SU-DHL-6 (cell line): ENCODE results near the gene B4GALNT3.

Experiments
- H2AFZ ChIP-seq: fragments of 200-600 bp; sonication (generic); 2 replicates; pipeline ENCODE4 v1.6.1; 2014; ENCODE audit warnings: low read depth, mild to moderate bottlenecking, moderate library complexity, mixed read lengths, antibody characterized with exemption, low read length; ENCODE audit not compliant: severe bottlenecking
- H3F3A ChIP-seq: fragments of 200-600 bp; shearing (Covaris generic); 2 replicates; pipeline ENCODE4 v1.6.0; 2016; ENCODE audit warnings: antibody characterized with exemption, mild to moderate bottlenecking; ENCODE audit not compliant: insufficient read depth
- H3K27ac ChIP-seq: fragments of 200-600 bp; sonication (generic); 2 replicates; pipeline ENCODE4 v1.5.1; 2016; ENCODE audit warnings: low read depth, mild to moderate bottlenecking, low read length, moderate library complexity, mixed read lengths
- H3K27me3 ChIP-seq: fragments of 200-600 bp; sonication (generic), shearing (Covaris generic); 2 replicates; pipeline ENCODE4 v1.6.0; 2014; ENCODE audit warnings: mild to moderate bottlenecking, low read length
- H3K36me3 ChIP-seq: fragments of 200-600 bp; sonication (generic); 2 replicates; pipeline ENCODE4 v1.6.1; 2014; ENCODE audit warnings: mild to moderate bottlenecking, low read length, mixed read lengths
- H3K4me2 ChIP-seq: fragments of 300-600, 200-600 bp; shearing (Covaris generic), sonication (generic); 2 replicates; pipeline ENCODE4 v1.6.0; 2014; ENCODE audit warnings: low read length, low read depth, mild to moderate bottlenecking; ENCODE audit not compliant: poor library complexity, severe bottlenecking
- H3K4me3 ChIP-seq: fragments of 200-600 bp; sonication (generic); 2 replicates; pipeline ENCODE4 v1.5.1; 2014; ENCODE audit warnings: antibody characterized with exemption, low read length, mild to moderate bottlenecking, mixed read lengths; ENCODE audit not compliant: insufficient read depth, poor library complexity, severe bottlenecking
- H3K79me2 ChIP-seq: fragments of 200-600 bp; sonication (generic); 2 replicates; pipeline ENCODE4 v1.6.1; 2014; ENCODE audit warnings: mild to moderate bottlenecking, low read length, moderate library complexity; ENCODE audit not compliant: insufficient read depth
- H3K9ac ChIP-seq: fragments of 200-600 bp; sonication (generic); 2 replicates; pipeline ENCODE4 v1.7.0; 2014; ENCODE audit warnings: mild to moderate bottlenecking, low read length
- H3K9me2 ChIP-seq: fragments of 200-600 bp; sonication (generic); replicated peaks from 2 replicates; pipeline ENCODE4 v1.6.1; 2014; ENCODE audit warnings: low read length; ENCODE audit not compliant: insufficient read depth
- H3K9me3 ChIP-seq: fragments of 200-600 bp; sonication (generic); 2 replicates; pipeline ENCODE4 v1.6.1; 2014; ENCODE audit warnings: low read length, mixed read lengths; ENCODE audit not compliant: insufficient read depth
- H4K20me1 ChIP-seq: fragments of 200-600 bp; sonication (generic); 2 replicates; pipeline ENCODE4 v1.6.1; 2014; ENCODE audit warnings: low read depth, mild to moderate bottlenecking, antibody characterized with exemption, low read length, moderate library complexity, mixed read lengths
- CTCF ChIP-seq: fragments of 200-600 bp; sonication (generic); IDR thresholded peaks from one replicate; pipeline ENCODE4 v1.5.1; 2017; ENCODE audit warnings: antibody characterized with exemption, mild to moderate bottlenecking, low read length, moderate library complexity; ENCODE audit not compliant: insufficient read depth, poor library complexity, severe bottlenecking
- EZH2phosphoT487 ChIP-seq: fragments of 200-600 bp; sonication (generic), shearing (Covaris generic); conservative IDR thresholded peaks from 2 replicates; pipeline ENCODE4 v1.6.1; 2018; ENCODE audit warnings: mild to moderate bottlenecking, antibody characterized with exemption, low read length, moderate library complexity, mixed read lengths

Gene B4GALNT3

GRCh38 chr12:533718-534117 lies 74.0 kb downstream of the B4GALNT3 start:
- Histone ChIP-seq H3K4me2 (no peak overlapping the region), H3K9me2 (no peaks in the 10 kb centered on the region), H2AFZ (no peak overlapping the region), H3K27me3 (no peaks in the 10 kb centered on the region), H3K27ac (no peak overlapping the region), H3F3A (no peaks in the 10 kb centered on the region), H3K36me3 (no peaks in the 10 kb centered on the region), H3K9ac (no peak overlapping the region), H4K20me1 (no peaks in the 10 kb centered on the region), H3K9me3 (peaks cover 16% of the 10 kb centered on the region), H3K79me2 (no peaks in the 10 kb centered on the region), H3K4me3 (no peak overlapping the region)
- TF ChIP-seq EZH2phosphoT487 = no peak
- TF ChIP-seq CTCF = no peak

- no peak overlapping the region for H2AFZ ChIP-seq
These were observed 74.5 kb downstream of the B4GALNT3 start for GRCh38 chr12:534216-534615.

GRCh38 chr12:535396-535795 lies 75.7 kb downstream of the B4GALNT3 start:
- no peak overlapping the region for H3K4me2 ChIP-seq
- H3K9me3 ChIP-seq = peaks cover 6% of the 10 kb centered on the region
- no peaks in the 10 kb centered on the region for H4K20me1 ChIP-seq
- no peak overlapping the region for H3K4me3 ChIP-seq
- H3K9ac ChIP-seq = no peak overlapping the region
- H3K27ac ChIP-seq = no peak overlapping the region
- no peaks in the 10 kb centered on the region for H3K79me2 ChIP-seq
- no peak for TF ChIP-seq CTCF
- no peaks in the 10 kb centered on the region for H3F3A ChIP-seq
- H3K27me3 ChIP-seq = no peaks in the 10 kb centered on the region
- no peaks in the 10 kb centered on the region for H3K36me3 ChIP-seq
- H3K9me2 ChIP-seq = no peaks in the 10 kb centered on the region
- H2AFZ ChIP-seq = no peak overlapping the region

More at GRCh38 chr12:534216-534615, 74.5 kb downstream of the B4GALNT3 start:
- Histone ChIP-seq H3K4me2 (no peak overlapping the region), H3K27me3 (no peaks in the 10 kb centered on the region), H3K4me3 (no peak overlapping the region), H4K20me1 (no peaks in the 10 kb centered on the region), H3K9ac (no peak overlapping the region), H3K79me2 (no peaks in the 10 kb centered on the region), H3K9me3 (peaks cover 14% of the 10 kb centered on the region), H3K9me2 (no peaks in the 10 kb centered on the region), H3F3A (no peaks in the 10 kb centered on the region), H3K27ac (no peak overlapping the region), H3K36me3 (no peaks in the 10 kb centered on the region)
- TF ChIP-seq EZH2phosphoT487 (no peak), CTCF (no peak)
